CD14-positive monocyte (primary cell): ENCODE data around the gene ELMO3. TPM values are rescaled to one million over a fixed set of nuclear protein-coding genes. Genes with fewer than 3 reads are reported as not detected.

Experiments
- DNase-seq, 3 donors: peaks; one replicate each; pipeline ENCODE4 v3.0.0-alpha.2; 2011 to 2022
- H2AFZ ChIP-seq: 2 replicates; pipeline ENCODE4 v1.6.0; 2012; ENCODE audit warnings: mild to moderate bottlenecking, low read depth, low read length, inconsistent platforms; ENCODE audit not compliant: insufficient read depth, poor library complexity, severe bottlenecking
- H3K27ac ChIP-seq, 2 donors: 1 replicate in 1 of 2; 2 replicates in 1 of 2; pipeline ENCODE4 v1.5.1; 2012 to 2013; ENCODE audit warnings: low read length in 2 of 2, control low read depth in 1 of 2, inconsistent platforms in 1 of 2, low read depth in 1 of 2, mild to moderate bottlenecking in 1 of 2
- H3K27me3 ChIP-seq, 2 donors: one replicate each; pipeline versions ENCODE4 v1.6.0 to v1.6.1; 2011 to 2013; ENCODE audit warnings: low read length in 2 of 2; ENCODE audit not compliant: control insufficient read depth in 2 of 2, insufficient read depth in 2 of 2
- H3K36me3 ChIP-seq, 2 donors: replicated peaks in 1 of 2; 1 replicate in 1 of 2; 2 replicates in 1 of 2; pipeline versions ENCODE4 v1.5.1 to v1.6.1; 2012 to 2013; ENCODE audit warnings: low read length in 2 of 2, control low read depth in 1 of 2, inconsistent platforms in 1 of 2, mild to moderate bottlenecking in 1 of 2; ENCODE audit not compliant: insufficient read depth in 2 of 2, control insufficient read depth in 1 of 2
- H3K4me1 ChIP-seq, 2 donors: 1 replicate in 1 of 2; 2 replicates in 1 of 2; pipeline versions ENCODE4 v1.5.1 to v1.6.1; 2012 to 2013; ENCODE audit warnings: low read length in 2 of 2, control low read depth in 1 of 2, inconsistent platforms in 1 of 2, mild to moderate bottlenecking in 1 of 2, moderate library complexity in 1 of 2; ENCODE audit not compliant: insufficient read depth in 2 of 2, control insufficient read depth in 1 of 2
- H3K4me2 ChIP-seq: replicated peaks from 2 replicates; pipeline ENCODE3; 2012; ENCODE audit warnings: low read length, moderate library complexity, mild to moderate bottlenecking; ENCODE audit not compliant: poor library complexity, severe bottlenecking; ENCODE audit errors: extremely low read depth
- H3K4me3 ChIP-seq, 3 experiments: fragments of 200-600 bp in 1 of 3; sonication (generic) in 1 of 3; replicated peaks in 1 of 3; 1 replicate in 2 of 3; 2 replicates in 1 of 3; pipeline ENCODE4 v1.5.1; 2011 to 2013; ENCODE audit warnings: low read length in 3 of 3, mild to moderate bottlenecking in 3 of 3, control low read depth in 2 of 3, low read depth in 2 of 3, inconsistent platforms in 1 of 3, moderate library complexity in 1 of 3
- H3K79me2 ChIP-seq: 2 replicates; pipeline ENCODE4 v1.6.0; 2012; ENCODE audit warnings: mild to moderate bottlenecking, control low read depth, inconsistent platforms, low read length, moderate library complexity; ENCODE audit not compliant: insufficient read depth
- H3K9ac ChIP-seq: 2 replicates; pipeline ENCODE4 v1.6.0; 2017; ENCODE audit warnings: low read length, mild to moderate bottlenecking; ENCODE audit not compliant: insufficient read depth, poor library complexity, severe bottlenecking
- H3K9me3 ChIP-seq, 2 donors: replicated peaks in 1 of 2; 1 replicate in 1 of 2; 2 replicates in 1 of 2; pipeline versions ENCODE4 v1.5.1 to v1.6.1; 2012 to 2013; ENCODE audit warnings: low read length in 2 of 2, control low read depth in 1 of 2; ENCODE audit not compliant: control insufficient read depth in 1 of 2, insufficient read depth in 1 of 2
- H4K20me1 ChIP-seq: 2 replicates; pipeline ENCODE4 v1.6.0; 2012; ENCODE audit warnings: mild to moderate bottlenecking, low read length, control low read depth, moderate library complexity; ENCODE audit not compliant: insufficient read depth
- H3K27ac Mint-ChIP-seq, 7 donors: one replicate each; pipeline ENCODE4 v1.8.0; 2020; ENCODE audit warnings: mild to moderate bottlenecking in 7 of 7, mixed read lengths in 7 of 7, moderate library complexity in 6 of 7, inconsistent platforms in 2 of 7
- H3K27me3 Mint-ChIP-seq, 3 donors: one replicate each; pipeline ENCODE4 v1.8.0; 2021 to 2022; ENCODE audit warnings: low read depth in 3 of 3, mild to moderate bottlenecking in 3 of 3, mixed read lengths in 3 of 3, moderate library complexity in 3 of 3, inconsistent platforms in 1 of 3
- H3K36me3 Mint-ChIP-seq, 2 donors: one replicate each; pipeline ENCODE4 v1.8.0; 2020; ENCODE audit warnings: mixed read lengths in 2 of 2, inconsistent platforms in 1 of 2, mild to moderate bottlenecking in 1 of 2
- H3K4me1 Mint-ChIP-seq: one replicate; pipeline ENCODE4 v1.8.0; 2020; ENCODE audit warnings: mild to moderate bottlenecking, mixed read lengths
- H3K4me3 Mint-ChIP-seq, 2 donors: one replicate each; pipeline ENCODE4 v1.8.0; 2020; ENCODE audit warnings: mild to moderate bottlenecking in 2 of 2, mixed read lengths in 2 of 2, moderate library complexity in 1 of 2
- H3K9me3 Mint-ChIP-seq, 7 donors: one replicate each; pipeline ENCODE4 v1.8.0; 2020 to 2022; ENCODE audit warnings: mixed read lengths in 7 of 7, mild to moderate bottlenecking in 6 of 7, moderate library complexity in 6 of 7, inconsistent platforms in 2 of 7
- WGBS: methylation state at CpG from one replicate; pipeline ENCODE4 v1.1.5; 2013; ENCODE audit warnings: missing lambda C conversion rate; ENCODE audit not compliant: insufficient coverage; 5-methylcytosine and 5-hydroxymethylcytosine counted together
- intact Hi-C, 2 donors: fragments of 100-400 bp; cut with micrococcal nuclease; formaldehyde crosslinking; loops; one replicate each; pipeline versions ENCODE4 v1.15.0 to v1.15.1; 2023
- polyA plus RNA-seq, 3 donors: library from polyadenylated mRNA; depleted of rRNA in 1 of 3; unstranded in 2 of 3; stranded (reverse) in 1 of 3; fragments of 300-500 nt in 2 of 3; fragments of >200 nt in 1 of 3; fragmentation: Illumina TruSeq in 2 of 3; gene quantifications; 1 replicate in 2 of 3; 2 replicates in 1 of 3; pipeline ENCODE4 v1.2.3, GENCODE V29; 2012 to 2021
- TF ChIP-seq, protein P1 (sequence below): fragments of 200-600 bp; IDR thresholded peaks from one replicate; pipeline ENCODE4 v1.8.0; 2022; ENCODE audit warnings: antibody characterized with exemption, mild to moderate bottlenecking

Gene ELMO3
- polyA plus RNA-seq, 3 donors = 0.15 to 7.0 TPM; not detected in 1

- Mint-ChIP-seq H3K4me3 (no peak overlapping the region), H3K27me3 (peaks cover 0 to 1% (median 0%) of the 10 kb centered on the region in 3 donors), H3K9me3 (peaks cover 0 to 5% (median 1%) of the 10 kb centered on the region in 7 donors), H3K36me3 (peaks cover 12 to 13% of the 10 kb centered on the region in 2 donors), H3K27ac (no peak overlapping the region), H3K4me1 (peaks cover 26% of the 10 kb centered on the region)
- WGBS = no CpG with 5 or more reads among the region's 3 CpGs
- intact Hi-C loops = no loop called here
- Histone ChIP-seq H3K27ac (no peak overlapping the region), H2AFZ (no peak overlapping the region), H3K27me3 (no peaks in the 10 kb centered on the region), H3K4me3 (no peak overlapping the region), H3K9me3 (no peaks in the 10 kb centered on the region), H3K4me1 (peaks cover 17 to 23% of the 10 kb centered on the region in 2 donors), H3K36me3 (peaks cover 9 to 11% of the 10 kb centered on the region in 2 donors), H3K9ac (no peak overlapping the region), H4K20me1 (peaks cover 17% of the 10 kb centered on the region), H3K79me2 (peaks cover 25% of the 10 kb centered on the region), H3K4me2 (no peak overlapping the region)
- DNase-seq = no peak
- TF ChIP-seq, protein P1, sequence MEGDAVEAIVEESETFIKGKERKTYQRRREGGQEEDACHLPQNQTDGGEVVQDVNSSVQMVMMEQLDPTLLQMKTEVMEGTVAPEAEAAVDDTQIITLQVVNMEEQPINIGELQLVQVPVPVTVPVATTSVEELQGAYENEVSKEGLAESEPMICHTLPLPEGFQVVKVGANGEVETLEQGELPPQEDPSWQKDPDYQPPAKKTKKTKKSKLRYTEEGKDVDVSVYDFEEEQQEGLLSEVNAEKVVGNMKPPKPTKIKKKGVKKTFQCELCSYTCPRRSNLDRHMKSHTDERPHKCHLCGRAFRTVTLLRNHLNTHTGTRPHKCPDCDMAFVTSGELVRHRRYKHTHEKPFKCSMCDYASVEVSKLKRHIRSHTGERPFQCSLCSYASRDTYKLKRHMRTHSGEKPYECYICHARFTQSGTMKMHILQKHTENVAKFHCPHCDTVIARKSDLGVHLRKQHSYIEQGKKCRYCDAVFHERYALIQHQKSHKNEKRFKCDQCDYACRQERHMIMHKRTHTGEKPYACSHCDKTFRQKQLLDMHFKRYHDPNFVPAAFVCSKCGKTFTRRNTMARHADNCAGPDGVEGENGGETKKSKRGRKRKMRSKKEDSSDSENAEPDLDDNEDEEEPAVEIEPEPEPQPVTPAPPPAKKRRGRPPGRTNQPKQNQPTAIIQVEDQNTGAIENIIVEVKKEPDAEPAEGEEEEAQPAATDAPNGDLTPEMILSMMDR = no peak
Measured at GRCh38 chr16:67223992-67224391, 25.1 kb downstream of the ELMO3 start.

DNA sequence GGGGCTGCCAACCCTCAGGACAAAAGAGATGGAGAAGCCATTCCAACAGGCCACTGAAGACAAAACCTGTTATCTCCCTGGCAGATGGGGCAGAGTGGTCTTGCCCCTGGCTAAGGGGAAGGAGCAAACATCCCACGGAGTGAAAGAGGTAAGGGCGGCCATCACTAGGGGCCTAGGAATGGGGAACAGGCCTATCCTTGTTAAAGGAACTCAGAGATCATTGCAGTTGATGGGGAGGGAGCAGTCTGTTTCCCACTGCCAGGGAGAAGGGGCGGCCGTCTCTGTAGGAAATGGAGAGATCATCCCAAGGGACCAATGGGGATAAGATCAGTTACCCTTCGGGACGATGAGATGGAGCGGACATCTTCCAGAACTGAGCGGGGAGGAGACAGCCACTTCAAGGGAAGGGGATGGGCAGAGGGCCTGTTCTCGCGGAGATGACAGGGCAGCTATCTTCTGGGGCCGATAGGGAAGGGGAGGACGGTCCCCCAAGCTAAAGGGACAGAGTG lies 27.4 kb downstream of the ELMO3 start:
- Mint-ChIP-seq H3K4me1 (peaks cover 26% of the 10 kb centered on the region), H3K4me3 (peak overlapping the region; percentile 95 to 96), H3K27me3 (peaks cover 0 to 1% (median 0%) of the 10 kb centered on the region in 3 donors), H3K27ac (peak overlapping the region; percentile 90 to 99 (median 96)), H3K36me3 (peaks cover 31 to 33% of the 10 kb centered on the region in 2 donors), H3K9me3 (peaks cover 0 to 3% (median 1%) of the 10 kb centered on the region in 7 donors)
- H3K4me3 ChIP-seq = peak overlapping the region; percentile 74 to 99 (median 92)
- WGBS = 2% methylated on average over 11 of the region's 12 CpGs
- peak overlapping the region; percentile 84 for H2AFZ ChIP-seq
- H4K20me1 ChIP-seq = peaks cover 38% of the 10 kb centered on the region
- peaks cover 28% of the 10 kb centered on the region for H3K79me2 ChIP-seq
- H3K4me2 ChIP-seq = peak overlapping the region; percentile 97
- H3K27ac ChIP-seq = peak overlapping the region; percentile 58 to 92
- H3K27me3 ChIP-seq = no peaks in the 10 kb centered on the region
- intact Hi-C loops = loop anchor here (2.0 to 5.0 kb wide), 2 partner anchors 20 to 34 kb away; partner anchors contain the start of genes E2F4 (in 2 of the 2), EXOC3L1 (in 2 of the 2) and FHOD1 (in 1 of the 2)
- H3K4me1 ChIP-seq = peaks cover 17 to 23% of the 10 kb centered on the region in 2 donors
- TF ChIP-seq, protein P1 = no peak
- H3K9me3 ChIP-seq = no peaks in the 10 kb centered on the region
- peak overlapping the region; percentile 87 for H3K9ac ChIP-seq
- DNase-seq = no peak
- H3K36me3 ChIP-seq = peaks cover 32 to 34% of the 10 kb centered on the region in 2 donors
